Endodermal cell (in vitro differentiated cells): Measurements from ENCODE around the gene COL24A1. TPM values are rescaled to one million over a fixed set of nuclear protein-coding genes. Genes with fewer than 3 reads are reported as not detected.

Experiments
- DNase-seq: peaks from one replicate; pipeline ENCODE4 v3.0.0-alpha.2; 2017
- H3K27ac ChIP-seq: 2 replicates; pipeline ENCODE4 v1.5.1; 2013; ENCODE audit warnings: mild to moderate bottlenecking, low read depth, low read length, moderate library complexity
- H3K27me3 ChIP-seq: 2 replicates; pipeline ENCODE4 v1.6.1; 2013; ENCODE audit warnings: mild to moderate bottlenecking, low read length, moderate library complexity; ENCODE audit not compliant: insufficient read depth, control insufficient read depth, poor library complexity, severe bottlenecking
- H3K36me3 ChIP-seq: 2 replicates; pipeline ENCODE4 v1.7.0; 2013; ENCODE audit warnings: mild to moderate bottlenecking, low read length, moderate library complexity; ENCODE audit not compliant: control insufficient read depth, insufficient read depth
- H3K4me1 ChIP-seq: one replicate; pipeline ENCODE4 v1.7.0; 2013; ENCODE audit warnings: low read length; ENCODE audit not compliant: control insufficient read depth, insufficient read depth
- H3K4me3 ChIP-seq: 2 replicates; pipeline ENCODE4 v1.5.1; 2013; ENCODE audit warnings: mild to moderate bottlenecking, low read length, moderate library complexity
- H3K9ac ChIP-seq: 2 replicates; pipeline ENCODE4 v1.6.1; 2013; ENCODE audit warnings: mild to moderate bottlenecking, low read length, moderate library complexity; ENCODE audit not compliant: poor library complexity, severe bottlenecking; ENCODE audit errors: extremely low read depth
- H3K9me3 ChIP-seq: 2 replicates; pipeline ENCODE4 v1.6.1; 2013; ENCODE audit warnings: mild to moderate bottlenecking, low read length, moderate library complexity; ENCODE audit not compliant: control insufficient read depth
- H3K27ac Mint-ChIP-seq: 2 replicates; pipeline ENCODE4 v1.8.0; 2020; ENCODE audit warnings: mixed read lengths
- H3K27me3 Mint-ChIP-seq: 2 replicates; pipeline ENCODE4 v1.8.0; 2021; ENCODE audit warnings: mild to moderate bottlenecking, mixed read lengths; ENCODE audit not compliant: insufficient read depth
- H3K36me3 Mint-ChIP-seq: 2 replicates; pipeline ENCODE4 v1.8.0; 2020; ENCODE audit warnings: low read depth, mixed read lengths
- H3K4me1 Mint-ChIP-seq: 2 replicates; pipeline ENCODE4 v1.8.0; 2020; ENCODE audit warnings: mixed read lengths
- H3K4me3 Mint-ChIP-seq: 2 replicates; pipeline ENCODE4 v1.8.0; 2020; ENCODE audit warnings: mild to moderate bottlenecking, moderate library complexity, mixed read lengths
- H3K9me3 Mint-ChIP-seq: 2 replicates; pipeline ENCODE4 v1.8.0; 2020; ENCODE audit warnings: mild to moderate bottlenecking, mixed read lengths
- CTCF ChIP-seq: fragments of 200-600 bp; sonication (generic); conservative IDR thresholded peaks from 2 replicates; pipeline ENCODE4 v1.5.0; 2021; ENCODE audit warnings: antibody characterized with exemption, mild to moderate bottlenecking
- WGBS, 2 experiments: methylation state at CpG; one replicate each; pipeline versions ENCODE4 v1.1.5 to v1.1.7; 2013; ENCODE audit warnings: missing lambda C conversion rate in 2 of 2, mixed read lengths in 1 of 2; ENCODE audit not compliant: insufficient coverage in 1 of 2, insufficient read length in 1 of 2; 5-methylcytosine and 5-hydroxymethylcytosine counted together
- total RNA-seq, 2 donors: library from RNA; stranded (reverse); fragmentation: NEBNext Ultra II Directional in 1 of 2; extraction: Animal tissue kit (Norgen Biotek cat#: 25700) in 1 of 2; gene quantifications; 2 replicates in 1 of 2; 3 replicates in 1 of 2; pipeline ENCODE4 v1.2.1, GENCODE V29; 2021

The COL24A1 gene
- total RNA-seq, 2 donors from 2014 or later = 0.84 to 0.95 TPM

GRCh38 chr1:86201311-86201710 is 44.7 kb upstream of the COL24A1 start:
- H3K36me3 Mint-ChIP-seq = no peaks in the 10 kb centered on the region
- H3K27me3 Mint-ChIP-seq = no peaks in the 10 kb centered on the region
- H3K27ac ChIP-seq = peak overlapping the region; percentile 4
- H3K27me3 ChIP-seq = no peaks in the 10 kb centered on the region
- no peaks in the 10 kb centered on the region for H3K9me3 ChIP-seq
- H3K27ac Mint-ChIP-seq = no peak overlapping the region
- no peaks in the 10 kb centered on the region for H3K36me3 ChIP-seq
- DNase-seq = no peak
- no peak overlapping the region for H3K9ac ChIP-seq
- no peak overlapping the region for H3K4me3 ChIP-seq
- peaks cover 12% of the 10 kb centered on the region for H3K4me1 Mint-ChIP-seq
- no peak overlapping the region for H3K4me3 Mint-ChIP-seq
- H3K4me1 ChIP-seq = no peaks in the 10 kb centered on the region
- no peaks in the 10 kb centered on the region for H3K9me3 Mint-ChIP-seq
- TF ChIP-seq CTCF = no peak
- whole genome bisulfite sequencing, 2 experiments = 92% methylated on average over 2 of the region's 2 CpGs; no CpG with 5 or more reads in 1 of the 2 experiments

GRCh38 chr1:86200901-86201300 is 44.3 kb upstream of the COL24A1 start:
- H3K9me3 Mint-ChIP-seq = no peaks in the 10 kb centered on the region
- H3K27me3 Mint-ChIP-seq = no peaks in the 10 kb centered on the region
- Histone ChIP-seq H3K36me3 (no peaks in the 10 kb centered on the region), H3K27ac (peak overlapping the region; percentile 4), H3K4me3 (no peak overlapping the region), H3K9ac (no peak overlapping the region), H3K27me3 (no peaks in the 10 kb centered on the region), H3K4me1 (peaks cover 4% of the 10 kb centered on the region), H3K9me3 (no peaks in the 10 kb centered on the region)
- no peak for TF ChIP-seq CTCF
- no peak overlapping the region for H3K4me3 Mint-ChIP-seq
- DNase-seq = no peak
- peaks cover 16% of the 10 kb centered on the region for H3K4me1 Mint-ChIP-seq
- 88 to 100% methylated on average over 5 to 8 of the region's 8 CpGs for WGBS, 2 experiments
- no peaks in the 10 kb centered on the region for H3K36me3 Mint-ChIP-seq
- H3K27ac Mint-ChIP-seq = no peak overlapping the region

- H3K36me3 ChIP-seq = no peaks in the 10 kb centered on the region
- H3K4me1 ChIP-seq = peaks cover 22% of the 10 kb centered on the region
- no peak overlapping the region for H3K27ac Mint-ChIP-seq
- no peaks in the 10 kb centered on the region for H3K36me3 Mint-ChIP-seq
- H3K27me3 ChIP-seq = no peaks in the 10 kb centered on the region
- H3K4me1 Mint-ChIP-seq = peaks cover 33% of the 10 kb centered on the region
- H3K9ac ChIP-seq = no peak overlapping the region
- H3K27ac ChIP-seq = no peak overlapping the region
- no peak for DNase-seq
- 86 to 89% methylated on average over 1 of the region's 1 CpG for WGBS, 2 experiments
- H3K4me3 ChIP-seq = no peak overlapping the region
- TF ChIP-seq CTCF = no peak
- no peaks in the 10 kb centered on the region for H3K9me3 ChIP-seq
- no peak overlapping the region for H3K4me3 Mint-ChIP-seq
- no peaks in the 10 kb centered on the region for H3K9me3 Mint-ChIP-seq
- no peaks in the 10 kb centered on the region for H3K27me3 Mint-ChIP-seq
Observed at GRCh38 chr1:86197206-86197855, 40.8 kb upstream of the COL24A1 start.
